ENCODE measurements around the gene ACKR2.

DNA sequence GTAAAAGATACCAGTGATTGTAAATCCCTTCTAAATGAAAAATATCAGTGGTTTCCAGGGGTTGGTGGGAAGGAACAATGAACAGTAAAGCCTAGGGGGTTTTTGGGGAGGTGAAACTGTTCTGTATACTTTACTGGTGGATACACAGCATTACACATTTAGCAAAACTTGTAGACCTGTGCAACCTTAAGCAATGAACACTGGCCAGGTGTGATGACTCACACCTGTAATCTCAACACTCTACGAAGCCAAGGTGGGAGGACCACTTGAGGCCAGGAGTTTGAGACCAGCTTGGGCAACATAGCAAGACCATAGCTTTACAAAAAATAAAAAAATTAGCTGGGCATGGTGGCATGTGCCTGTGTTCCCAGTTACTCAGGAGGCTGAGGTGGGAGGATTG, 38.0 kb upstream of the ACKR2 start:
- TF ChIP-seq, protein P1, sequence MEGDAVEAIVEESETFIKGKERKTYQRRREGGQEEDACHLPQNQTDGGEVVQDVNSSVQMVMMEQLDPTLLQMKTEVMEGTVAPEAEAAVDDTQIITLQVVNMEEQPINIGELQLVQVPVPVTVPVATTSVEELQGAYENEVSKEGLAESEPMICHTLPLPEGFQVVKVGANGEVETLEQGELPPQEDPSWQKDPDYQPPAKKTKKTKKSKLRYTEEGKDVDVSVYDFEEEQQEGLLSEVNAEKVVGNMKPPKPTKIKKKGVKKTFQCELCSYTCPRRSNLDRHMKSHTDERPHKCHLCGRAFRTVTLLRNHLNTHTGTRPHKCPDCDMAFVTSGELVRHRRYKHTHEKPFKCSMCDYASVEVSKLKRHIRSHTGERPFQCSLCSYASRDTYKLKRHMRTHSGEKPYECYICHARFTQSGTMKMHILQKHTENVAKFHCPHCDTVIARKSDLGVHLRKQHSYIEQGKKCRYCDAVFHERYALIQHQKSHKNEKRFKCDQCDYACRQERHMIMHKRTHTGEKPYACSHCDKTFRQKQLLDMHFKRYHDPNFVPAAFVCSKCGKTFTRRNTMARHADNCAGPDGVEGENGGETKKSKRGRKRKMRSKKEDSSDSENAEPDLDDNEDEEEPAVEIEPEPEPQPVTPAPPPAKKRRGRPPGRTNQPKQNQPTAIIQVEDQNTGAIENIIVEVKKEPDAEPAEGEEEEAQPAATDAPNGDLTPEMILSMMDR (IDR thresholded peaks at IDR 0.05) = no peak
- no peak for TF ChIP-seq POLR2A (IDR thresholded peaks at IDR 0.05)
